ENCODE results near the gene AOPEP. TPM values are rescaled to one million over a fixed set of nuclear protein-coding genes. Genes with fewer than 3 reads are reported as not detected.

AOPEP gene
- total RNA-seq, 1 experiment from 2014 or later = 14.4 TPM

DNA sequence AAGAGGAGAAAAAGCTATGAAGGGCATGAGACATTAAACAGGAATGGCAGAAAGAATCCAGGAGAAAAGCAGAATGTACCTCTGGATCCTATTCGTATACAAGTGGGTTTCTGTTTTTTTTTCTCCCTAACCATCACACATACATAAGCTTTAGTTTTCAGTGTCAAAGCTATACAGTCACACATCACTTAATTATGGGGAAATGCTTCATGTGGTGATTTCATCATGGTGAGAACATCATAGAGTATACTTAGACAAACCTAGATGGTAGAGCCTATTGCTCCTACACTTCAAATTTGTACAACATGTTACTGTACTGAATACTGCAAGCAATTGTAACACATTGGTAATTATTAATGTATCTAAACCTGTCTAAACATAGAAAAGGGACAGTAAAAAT is 290.6 kb downstream of the AOPEP start (continued):
- TF ChIP-seq, protein P1, sequence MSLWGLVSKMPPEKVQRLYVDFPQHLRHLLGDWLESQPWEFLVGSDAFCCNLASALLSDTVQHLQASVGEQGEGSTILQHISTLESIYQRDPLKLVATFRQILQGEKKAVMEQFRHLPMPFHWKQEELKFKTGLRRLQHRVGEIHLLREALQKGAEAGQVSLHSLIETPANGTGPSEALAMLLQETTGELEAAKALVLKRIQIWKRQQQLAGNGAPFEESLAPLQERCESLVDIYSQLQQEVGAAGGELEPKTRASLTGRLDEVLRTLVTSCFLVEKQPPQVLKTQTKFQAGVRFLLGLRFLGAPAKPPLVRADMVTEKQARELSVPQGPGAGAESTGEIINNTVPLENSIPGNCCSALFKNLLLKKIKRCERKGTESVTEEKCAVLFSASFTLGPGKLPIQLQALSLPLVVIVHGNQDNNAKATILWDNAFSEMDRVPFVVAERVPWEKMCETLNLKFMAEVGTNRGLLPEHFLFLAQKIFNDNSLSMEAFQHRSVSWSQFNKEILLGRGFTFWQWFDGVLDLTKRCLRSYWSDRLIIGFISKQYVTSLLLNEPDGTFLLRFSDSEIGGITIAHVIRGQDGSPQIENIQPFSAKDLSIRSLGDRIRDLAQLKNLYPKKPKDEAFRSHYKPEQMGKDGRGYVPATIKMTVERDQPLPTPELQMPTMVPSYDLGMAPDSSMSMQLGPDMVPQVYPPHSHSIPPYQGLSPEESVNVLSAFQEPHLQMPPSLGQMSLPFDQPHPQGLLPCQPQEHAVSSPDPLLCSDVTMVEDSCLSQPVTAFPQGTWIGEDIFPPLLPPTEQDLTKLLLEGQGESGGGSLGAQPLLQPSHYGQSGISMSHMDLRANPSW (CRISPR knock-in tag; conservative IDR thresholded peaks at IDR 0.05; ENCODE audit: low read depth) = no peak
- no peak for TF ChIP-seq JAZF1 (CRISPR knock-in tag; IDR thresholded peaks at IDR 0.05)
- TF ChIP-seq ZNF219 (CRISPR knock-in tag; IDR thresholded peaks at IDR 0.05; ENCODE audit: borderline replicate concordance) = no peak
- TF ChIP-seq, protein P2, sequence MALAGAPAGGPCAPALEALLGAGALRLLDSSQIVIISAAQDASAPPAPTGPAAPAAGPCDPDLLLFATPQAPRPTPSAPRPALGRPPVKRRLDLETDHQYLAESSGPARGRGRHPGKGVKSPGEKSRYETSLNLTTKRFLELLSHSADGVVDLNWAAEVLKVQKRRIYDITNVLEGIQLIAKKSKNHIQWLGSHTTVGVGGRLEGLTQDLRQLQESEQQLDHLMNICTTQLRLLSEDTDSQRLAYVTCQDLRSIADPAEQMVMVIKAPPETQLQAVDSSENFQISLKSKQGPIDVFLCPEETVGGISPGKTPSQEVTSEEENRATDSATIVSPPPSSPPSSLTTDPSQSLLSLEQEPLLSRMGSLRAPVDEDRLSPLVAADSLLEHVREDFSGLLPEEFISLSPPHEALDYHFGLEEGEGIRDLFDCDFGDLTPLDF (CRISPR knock-in tag; IDR thresholded peaks at IDR 0.05) = no peak
- TF ChIP-seq CBFB (CRISPR knock-in tag; IDR thresholded peaks at IDR 0.05; ENCODE audit: low read depth) = no peak

DNA sequence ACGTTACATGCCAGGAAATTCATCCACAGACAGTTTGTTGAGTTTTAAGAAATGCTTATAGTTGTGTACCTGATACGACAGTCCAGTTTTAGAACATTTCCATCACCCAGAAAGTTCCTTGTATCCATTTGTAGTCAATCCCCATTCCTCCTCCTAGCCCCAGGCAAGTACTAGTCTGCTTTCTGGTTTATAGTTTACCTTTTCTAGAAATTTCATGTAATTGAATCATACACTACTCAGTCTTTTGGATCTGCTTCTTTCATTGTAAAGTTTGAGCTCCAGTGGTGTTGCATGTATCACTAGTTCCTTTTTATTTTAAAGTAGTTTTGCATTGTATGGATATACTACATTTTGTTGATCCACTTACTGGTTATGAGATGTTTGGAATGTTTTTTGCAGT is 291.2 kb downstream of the AOPEP start:
- no peak overlapping the region for H3K27ac Mint-ChIP-seq
- H3K36me3 Mint-ChIP-seq = peaks cover 2% of the 10 kb centered on the region; the same call in 1 of the 2 replicates
- H3K9me3 Mint-ChIP-seq = no peaks in the 10 kb centered on the region
- ChIA-PET CTCF (no interaction called here), POLR2A (no interaction called here)
- H3K27me3 Mint-ChIP-seq (ENCODE audit: low read depth) = no peaks in the 10 kb centered on the region
- H3K4me1 Mint-ChIP-seq = no peaks in the 10 kb centered on the region
- no peak for TF ChIP-seq KAT7 (CRISPR knock-in tag; IDR thresholded peaks at IDR 0.05; ENCODE audit: borderline replicate concordance)
- TF ChIP-seq, protein P2 (CRISPR knock-in tag; IDR thresholded peaks at IDR 0.05) = no peak
- TF ChIP-seq, protein P3, sequence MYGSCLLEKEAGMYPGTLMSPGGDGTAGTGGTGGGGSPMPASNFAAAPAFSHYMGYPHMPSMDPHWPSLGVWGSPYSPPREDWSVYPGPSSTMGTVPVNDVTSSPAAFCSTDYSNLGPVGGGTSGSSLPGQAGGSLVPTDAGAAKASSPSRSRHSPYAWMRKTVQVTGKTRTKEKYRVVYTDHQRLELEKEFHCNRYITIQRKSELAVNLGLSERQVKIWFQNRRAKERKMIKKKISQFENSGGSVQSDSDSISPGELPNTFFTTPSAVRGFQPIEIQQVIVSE (CRISPR knock-in tag; IDR thresholded peaks at IDR 0.05; ENCODE audit: borderline replicate concordance) = no peak
- TF ChIP-seq ESRRA (CRISPR knock-in tag; IDR thresholded peaks at IDR 0.05; ENCODE audit: borderline replicate concordance) = no peak
- TF ChIP-seq, protein P4, sequence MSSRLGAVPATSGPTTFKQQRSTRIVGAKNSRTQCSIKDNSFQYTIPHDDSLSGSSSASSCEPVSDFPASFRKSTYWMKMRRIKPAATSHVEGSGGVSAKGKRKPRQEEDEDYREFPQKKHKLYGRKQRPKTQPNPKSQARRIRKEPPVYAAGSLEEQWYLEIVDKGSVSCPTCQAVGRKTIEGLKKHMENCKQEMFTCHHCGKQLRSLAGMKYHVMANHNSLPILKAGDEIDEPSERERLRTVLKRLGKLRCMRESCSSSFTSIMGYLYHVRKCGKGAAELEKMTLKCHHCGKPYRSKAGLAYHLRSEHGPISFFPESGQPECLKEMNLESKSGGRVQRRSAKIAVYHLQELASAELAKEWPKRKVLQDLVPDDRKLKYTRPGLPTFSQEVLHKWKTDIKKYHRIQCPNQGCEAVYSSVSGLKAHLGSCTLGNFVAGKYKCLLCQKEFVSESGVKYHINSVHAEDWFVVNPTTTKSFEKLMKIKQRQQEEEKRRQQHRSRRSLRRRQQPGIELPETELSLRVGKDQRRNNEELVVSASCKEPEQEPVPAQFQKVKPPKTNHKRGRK (CRISPR knock-in tag; IDR thresholded peaks at IDR 0.05; ENCODE audit: borderline replicate concordance) = no peak
- TF ChIP-seq ZNF671 (CRISPR knock-in tag; IDR thresholded peaks at IDR 0.05) = no peak
- TF ChIP-seq, protein P5, sequence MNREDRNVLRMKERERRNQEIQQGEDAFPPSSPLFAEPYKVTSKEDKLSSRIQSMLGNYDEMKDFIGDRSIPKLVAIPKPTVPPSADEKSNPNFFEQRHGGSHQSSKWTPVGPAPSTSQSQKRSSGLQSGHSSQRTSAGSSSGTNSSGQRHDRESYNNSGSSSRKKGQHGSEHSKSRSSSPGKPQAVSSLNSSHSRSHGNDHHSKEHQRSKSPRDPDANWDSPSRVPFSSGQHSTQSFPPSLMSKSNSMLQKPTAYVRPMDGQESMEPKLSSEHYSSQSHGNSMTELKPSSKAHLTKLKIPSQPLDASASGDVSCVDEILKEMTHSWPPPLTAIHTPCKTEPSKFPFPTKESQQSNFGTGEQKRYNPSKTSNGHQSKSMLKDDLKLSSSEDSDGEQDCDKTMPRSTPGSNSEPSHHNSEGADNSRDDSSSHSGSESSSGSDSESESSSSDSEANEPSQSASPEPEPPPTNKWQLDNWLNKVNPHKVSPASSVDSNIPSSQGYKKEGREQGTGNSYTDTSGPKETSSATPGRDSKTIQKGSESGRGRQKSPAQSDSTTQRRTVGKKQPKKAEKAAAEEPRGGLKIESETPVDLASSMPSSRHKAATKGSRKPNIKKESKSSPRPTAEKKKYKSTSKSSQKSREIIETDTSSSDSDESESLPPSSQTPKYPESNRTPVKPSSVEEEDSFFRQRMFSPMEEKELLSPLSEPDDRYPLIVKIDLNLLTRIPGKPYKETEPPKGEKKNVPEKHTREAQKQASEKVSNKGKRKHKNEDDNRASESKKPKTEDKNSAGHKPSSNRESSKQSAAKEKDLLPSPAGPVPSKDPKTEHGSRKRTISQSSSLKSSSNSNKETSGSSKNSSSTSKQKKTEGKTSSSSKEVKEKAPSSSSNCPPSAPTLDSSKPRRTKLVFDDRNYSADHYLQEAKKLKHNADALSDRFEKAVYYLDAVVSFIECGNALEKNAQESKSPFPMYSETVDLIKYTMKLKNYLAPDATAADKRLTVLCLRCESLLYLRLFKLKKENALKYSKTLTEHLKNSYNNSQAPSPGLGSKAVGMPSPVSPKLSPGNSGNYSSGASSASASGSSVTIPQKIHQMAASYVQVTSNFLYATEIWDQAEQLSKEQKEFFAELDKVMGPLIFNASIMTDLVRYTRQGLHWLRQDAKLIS (CRISPR knock-in tag; IDR thresholded peaks at IDR 0.05; ENCODE audit: borderline replicate concordance) = no peak
- no peak for TF ChIP-seq ZNF138 (CRISPR knock-in tag; conservative IDR thresholded peaks at IDR 0.05)
- TF ChIP-seq, protein P6, sequence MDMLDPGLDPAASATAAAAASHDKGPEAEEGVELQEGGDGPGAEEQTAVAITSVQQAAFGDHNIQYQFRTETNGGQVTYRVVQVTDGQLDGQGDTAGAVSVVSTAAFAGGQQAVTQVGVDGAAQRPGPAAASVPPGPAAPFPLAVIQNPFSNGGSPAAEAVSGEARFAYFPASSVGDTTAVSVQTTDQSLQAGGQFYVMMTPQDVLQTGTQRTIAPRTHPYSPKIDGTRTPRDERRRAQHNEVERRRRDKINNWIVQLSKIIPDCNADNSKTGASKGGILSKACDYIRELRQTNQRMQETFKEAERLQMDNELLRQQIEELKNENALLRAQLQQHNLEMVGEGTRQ (CRISPR knock-in tag; IDR thresholded peaks at IDR 0.05) = no peak
- no peak for TF ChIP-seq GRHL2 (CRISPR knock-in tag; IDR thresholded peaks at IDR 0.05; ENCODE audit: insufficient replicate concordance, severe bottlenecking)
- no peak for TF ChIP-seq SMAD3 (CRISPR knock-in tag; IDR thresholded peaks at IDR 0.05; ENCODE audit: borderline replicate concordance)
- H3K4me3 Mint-ChIP-seq = no peak overlapping the region
- ATAC-seq (no peak), DNase-seq (ENCODE audit: low spot score) (no peak)

Measured in WTC11 (cell line).